Left lung (tissue), 10 donors: ENCODE measurements around the gene MRGPRE. TPM values are rescaled to one million over a fixed set of nuclear protein-coding genes. Genes with fewer than 3 reads are reported as not detected.
A peak's percentile ranks its signal among the peaks of the same experiment; 100 is the strongest.

Source experiments
- ATAC-seq: fragments of 200-7000 bp; cut with Tn5 transposase; one replicate; pipeline ENCODE4 v1.9.1; 2020; ENCODE audit warnings: moderate library complexity
- DNase-seq, 4 donors: peaks; one replicate each; pipeline ENCODE4 v3.0.0-alpha.2; 2013 to 2020
- H3K27ac ChIP-seq, 2 donors: fragments of 200-600 bp; sonication (generic) in 1 of 2; one replicate each; pipeline versions ENCODE4 v1.5.0 to v1.8.0; 2020 to 2021
- H3K27me3 ChIP-seq, 2 donors: fragments of 200-600 bp; sonication (generic) in 1 of 2; one replicate each; pipeline versions ENCODE4 v1.5.0 to v1.8.0; 2020 to 2021
- H3K36me3 ChIP-seq, 2 donors: fragments of 200-600 bp; sonication (generic) in 1 of 2; one replicate each; pipeline versions ENCODE4 v1.5.0 to v1.8.0; 2020 to 2021
- H3K4me1 ChIP-seq, 2 donors: fragments of 200-600 bp; one replicate each; pipeline ENCODE4 v1.8.0; 2021
- H3K4me3 ChIP-seq, 2 donors: fragments of 200-600 bp; sonication (generic) in 1 of 2; one replicate each; pipeline versions ENCODE4 v1.5.0 to v1.8.0; 2020 to 2021; ENCODE audit warnings: mild to moderate bottlenecking in 1 of 2
- H3K9me3 ChIP-seq, 2 donors: fragments of 200-600 bp; sonication (generic) in 1 of 2; one replicate each; pipeline versions ENCODE4 v1.5.0 to v1.8.0; 2020 to 2021
- intact Hi-C, 2 donors: fragments of 100-400 bp; cut with DNase I; formaldehyde crosslinking; loops; one replicate each; pipeline versions ENCODE4 v1.11.2 to v1.14.2; 2022
- polyA plus RNA-seq, 6 donors: library from polyadenylated mRNA; unstranded; fragments of 120-200 nt; gene quantifications; one replicate each; pipeline ENCODE4 v1.2.1, GENCODE V29; 2013; ENCODE audit not compliant: insufficient read length in 6 of 6
- total RNA-seq, 2 donors: library from RNA; stranded (reverse); fragmentation: NEBNext Ultra II Directional; extraction: Animal tissue kit (Norgen Biotek cat#: 25700); gene quantifications; one replicate each; pipeline ENCODE4 v1.2.1, GENCODE V29; 2021
- TF ChIP-seq, protein P1 (sequence below), 2 donors: fragments of 200-600 bp; sonication (generic) in 1 of 2; IDR thresholded peaks; one replicate each; pipeline versions ENCODE4 v1.5.0 to v1.8.0; 2021; ENCODE audit warnings: antibody characterized with exemption in 2 of 2
- donor health status: DM: no; HTN: yes; CAD: no.
- donor health status: DM: no; HTN: no; CAD: no.

Gene MRGPRE
- total and polyA plus RNA-seq, 8 donors: 0.11 to 0.47 (median 0.26) TPM; not detected in 4

DNA sequence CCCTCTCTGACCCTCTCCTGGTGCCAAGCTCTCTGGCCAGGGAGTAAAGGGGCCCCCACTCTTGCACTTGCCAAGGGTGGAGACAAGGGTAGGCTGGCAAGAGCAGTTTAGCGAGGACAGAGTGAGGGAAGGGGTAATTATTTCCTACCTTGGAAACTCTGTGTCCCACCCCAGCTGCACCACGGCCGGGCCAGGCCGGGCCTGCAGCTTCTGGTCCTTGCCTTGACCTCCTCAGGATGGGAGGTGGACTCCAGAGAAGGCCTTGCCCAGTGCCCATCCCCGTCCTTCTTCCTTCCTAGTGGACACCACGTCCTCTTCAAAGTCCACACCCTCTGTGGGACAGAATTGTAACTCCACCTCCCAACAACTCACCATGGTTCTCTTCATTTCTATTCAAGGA, 48.7 kb downstream of the MRGPRE start:
- H3K9me3 ChIP-seq: no peaks in the 10 kb centered on the region
- no peaks in the 10 kb centered on the region for H3K36me3 ChIP-seq
- H3K27ac ChIP-seq: no peak overlapping the region
- TF ChIP-seq, protein P1, sequence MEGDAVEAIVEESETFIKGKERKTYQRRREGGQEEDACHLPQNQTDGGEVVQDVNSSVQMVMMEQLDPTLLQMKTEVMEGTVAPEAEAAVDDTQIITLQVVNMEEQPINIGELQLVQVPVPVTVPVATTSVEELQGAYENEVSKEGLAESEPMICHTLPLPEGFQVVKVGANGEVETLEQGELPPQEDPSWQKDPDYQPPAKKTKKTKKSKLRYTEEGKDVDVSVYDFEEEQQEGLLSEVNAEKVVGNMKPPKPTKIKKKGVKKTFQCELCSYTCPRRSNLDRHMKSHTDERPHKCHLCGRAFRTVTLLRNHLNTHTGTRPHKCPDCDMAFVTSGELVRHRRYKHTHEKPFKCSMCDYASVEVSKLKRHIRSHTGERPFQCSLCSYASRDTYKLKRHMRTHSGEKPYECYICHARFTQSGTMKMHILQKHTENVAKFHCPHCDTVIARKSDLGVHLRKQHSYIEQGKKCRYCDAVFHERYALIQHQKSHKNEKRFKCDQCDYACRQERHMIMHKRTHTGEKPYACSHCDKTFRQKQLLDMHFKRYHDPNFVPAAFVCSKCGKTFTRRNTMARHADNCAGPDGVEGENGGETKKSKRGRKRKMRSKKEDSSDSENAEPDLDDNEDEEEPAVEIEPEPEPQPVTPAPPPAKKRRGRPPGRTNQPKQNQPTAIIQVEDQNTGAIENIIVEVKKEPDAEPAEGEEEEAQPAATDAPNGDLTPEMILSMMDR (IDR thresholded peaks at IDR 0.05): no peak
- no peak overlapping the region for H3K4me3 ChIP-seq
- no peak for ATAC-seq
- no peaks in the 10 kb centered on the region for H3K27me3 ChIP-seq
- intact Hi-C loops: no loop called here
- peak in 2 of 4 donors; percentile 10 to 31 for DNase-seq
- H3K4me1 ChIP-seq: no peaks in the 10 kb centered on the region

GRCh38 chr11:3182462-3182852, 49.8 kb downstream of the MRGPRE start:
- Histone ChIP-seq H3K36me3 (no peaks in the 10 kb centered on the region), H3K27ac (no peak overlapping the region), H3K27me3 (no peaks in the 10 kb centered on the region), H3K4me1 (no peaks in the 10 kb centered on the region), H3K4me3 (no peak overlapping the region), H3K9me3 (no peaks in the 10 kb centered on the region)
- DNase-seq (peak in 2 of 4 donors; percentile 22 to 43), ATAC-seq (no peak)
- TF ChIP-seq, protein P1 (IDR thresholded peaks at IDR 0.05): no peak
- intact Hi-C loops: no loop called here

GRCh38 chr11:3181725-3182461, 50.3 kb downstream of the MRGPRE start:
- Histone ChIP-seq H3K27me3 (no peaks in the 10 kb centered on the region), H3K4me1 (no peaks in the 10 kb centered on the region), H3K4me3 (no peak overlapping the region), H3K27ac (no peak overlapping the region), H3K9me3 (peaks cover 0 to 4% of the 10 kb centered on the region in 2 donors), H3K36me3 (no peaks in the 10 kb centered on the region)
- intact Hi-C loops: no loop called here
- DNase-seq (peak in 1 of 4 donors; percentile 47), ATAC-seq (no peak)
- TF ChIP-seq, protein P1 (IDR thresholded peaks at IDR 0.05): no peak

DNA sequence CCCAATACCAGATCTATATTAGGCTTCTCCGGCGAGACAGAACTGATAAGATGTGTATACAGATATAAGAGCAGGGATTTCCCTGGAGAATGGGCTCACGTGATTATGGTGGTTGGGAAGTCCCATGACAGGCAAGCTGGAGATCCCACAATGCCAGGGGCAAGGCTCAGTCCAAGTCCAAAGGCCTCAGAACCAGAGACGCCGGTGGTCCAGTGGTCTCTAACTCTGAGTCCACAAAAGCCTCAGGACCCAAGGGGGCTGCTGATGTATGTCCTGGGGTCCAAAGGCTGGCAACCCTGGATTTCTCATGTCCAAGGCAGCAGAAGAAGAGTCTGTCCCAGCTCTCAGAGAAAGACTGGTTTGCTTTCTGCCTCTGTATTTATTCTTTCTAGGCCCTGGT, 51.3 kb downstream of the MRGPRE start:
- H3K4me1 ChIP-seq: no peaks in the 10 kb centered on the region
- DNase-seq: peak in 2 of 4 donors; percentile 9 to 30

DNA sequence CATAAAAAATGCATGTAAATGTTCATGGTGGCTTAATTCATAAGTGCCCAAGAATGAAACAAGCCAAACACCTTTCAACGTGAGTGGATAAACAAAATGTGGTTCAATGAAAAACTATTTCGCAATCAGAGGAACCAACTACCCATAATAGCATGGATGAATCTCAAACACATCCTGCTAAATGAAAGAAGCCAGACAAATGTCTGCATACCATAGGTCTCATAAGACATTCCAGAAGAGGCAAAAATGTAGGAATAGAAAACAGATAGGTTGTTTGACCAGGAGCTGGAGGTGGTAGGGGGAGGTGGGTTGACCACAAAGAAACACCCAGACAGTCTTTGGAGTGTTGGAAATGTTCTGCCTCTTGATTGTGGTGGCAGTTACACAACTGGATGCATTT, 53.9 kb downstream of the MRGPRE start:
- no peak for DNase-seq
- Histone ChIP-seq H3K27ac (no peak overlapping the region), H3K9me3 (peaks cover 0 to 15% of the 10 kb centered on the region in 2 donors), H3K4me1 (no peaks in the 10 kb centered on the region), H3K36me3 (no peaks in the 10 kb centered on the region), H3K4me3 (no peak overlapping the region), H3K27me3 (no peaks in the 10 kb centered on the region)
- TF ChIP-seq, protein P1 (IDR thresholded peaks at IDR 0.05): no peak
- no peak for ATAC-seq
- intact Hi-C loops: no loop called here

More for the DNA sequence above, 51.3 kb downstream of the MRGPRE start:
- intact Hi-C loops: no loop called here
- Histone ChIP-seq H3K36me3 (no peaks in the 10 kb centered on the region), H3K27me3 (no peaks in the 10 kb centered on the region), H3K4me3 (no peak overlapping the region), H3K9me3 (peaks cover 0 to 14% of the 10 kb centered on the region in 2 donors), H3K27ac (no peak overlapping the region)
- TF ChIP-seq, protein P1 (IDR thresholded peaks at IDR 0.05): no peak
- no peak for ATAC-seq
